Progenitor cell of endocrine pancreas (in vitro differentiated cells): Measurements from ENCODE around the gene EXOC6B. TPM values are rescaled to one million over a fixed set of nuclear protein-coding genes. Genes with fewer than 3 reads are reported as not detected.

Experiments used
- DNase-seq: peaks from one replicate; pipeline ENCODE4 v3.0.0; 2021; ENCODE audit warnings: low spot score; ENCODE audit not compliant: unreplicated experiment
- H3K27ac Mint-ChIP-seq: 2 replicates; pipeline ENCODE4 v1.8.0; 2021; ENCODE audit warnings: mild to moderate bottlenecking, moderate library complexity, mixed read lengths
- H3K27me3 Mint-ChIP-seq: 2 replicates; pipeline ENCODE4 v1.8.0; 2021; ENCODE audit warnings: mixed read lengths
- H3K36me3 Mint-ChIP-seq: 2 replicates; pipeline ENCODE4 v1.8.0; 2022; ENCODE audit warnings: mixed read lengths; ENCODE audit not compliant: insufficient read depth
- H3K4me1 Mint-ChIP-seq: 2 replicates; pipeline ENCODE4 v1.8.0; 2021; ENCODE audit warnings: low read depth, mixed read lengths
- H3K4me3 Mint-ChIP-seq: 2 replicates; pipeline ENCODE4 v1.8.0; 2021; ENCODE audit warnings: low read depth, mild to moderate bottlenecking, moderate library complexity, mixed read lengths
- H3K9me3 Mint-ChIP-seq: 2 replicates; pipeline ENCODE4 v1.8.0; 2021; ENCODE audit warnings: low read depth, mixed read lengths
- total RNA-seq: library from RNA; stranded (reverse); gene quantifications from 2 replicates; pipeline ENCODE4 v1.2.1, GENCODE V29; 2021
- TF ChIP-seq, protein P1 (sequence below): fragments of 200-600 bp; sonication (generic); IDR thresholded peaks from one replicate; pipeline ENCODE4 v1.5.0; 2021; ENCODE audit warnings: antibody characterized with exemption, mild to moderate bottlenecking; ENCODE audit not compliant: unreplicated experiment

The EXOC6B gene
- total RNA-seq, 1 donor from 2014 or later: 71.9 TPM

DNA sequence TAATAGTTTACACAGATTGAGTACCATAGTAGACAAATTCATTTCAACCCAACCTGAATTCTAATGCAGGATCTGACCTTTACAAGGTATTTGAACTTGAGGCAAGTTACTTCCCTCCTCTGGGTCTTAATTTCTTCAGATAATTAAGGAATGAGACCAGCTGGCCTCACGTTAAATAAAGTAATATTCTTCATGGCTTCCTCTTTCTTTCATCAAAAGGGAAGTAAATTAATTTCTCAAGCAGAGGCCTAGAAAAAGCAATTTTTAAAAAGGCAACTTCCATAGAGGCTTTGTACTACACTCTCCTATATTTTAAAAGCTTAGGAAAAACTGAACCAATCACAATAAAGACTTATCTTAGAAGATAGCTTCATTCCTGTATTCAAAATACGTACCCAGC, 109.2 kb downstream of the EXOC6B start:
- no peak for DNase-seq
- Mint-ChIP-seq H3K27ac (no peak overlapping the region), H3K36me3 (peaks cover 17% of the 10 kb centered on the region), H3K27me3 (no peaks in the 10 kb centered on the region), H3K9me3 (peaks cover 6% of the 10 kb centered on the region), H3K4me1 (peaks cover 22% of the 10 kb centered on the region), H3K4me3 (no peak overlapping the region)
- TF ChIP-seq, protein P1, sequence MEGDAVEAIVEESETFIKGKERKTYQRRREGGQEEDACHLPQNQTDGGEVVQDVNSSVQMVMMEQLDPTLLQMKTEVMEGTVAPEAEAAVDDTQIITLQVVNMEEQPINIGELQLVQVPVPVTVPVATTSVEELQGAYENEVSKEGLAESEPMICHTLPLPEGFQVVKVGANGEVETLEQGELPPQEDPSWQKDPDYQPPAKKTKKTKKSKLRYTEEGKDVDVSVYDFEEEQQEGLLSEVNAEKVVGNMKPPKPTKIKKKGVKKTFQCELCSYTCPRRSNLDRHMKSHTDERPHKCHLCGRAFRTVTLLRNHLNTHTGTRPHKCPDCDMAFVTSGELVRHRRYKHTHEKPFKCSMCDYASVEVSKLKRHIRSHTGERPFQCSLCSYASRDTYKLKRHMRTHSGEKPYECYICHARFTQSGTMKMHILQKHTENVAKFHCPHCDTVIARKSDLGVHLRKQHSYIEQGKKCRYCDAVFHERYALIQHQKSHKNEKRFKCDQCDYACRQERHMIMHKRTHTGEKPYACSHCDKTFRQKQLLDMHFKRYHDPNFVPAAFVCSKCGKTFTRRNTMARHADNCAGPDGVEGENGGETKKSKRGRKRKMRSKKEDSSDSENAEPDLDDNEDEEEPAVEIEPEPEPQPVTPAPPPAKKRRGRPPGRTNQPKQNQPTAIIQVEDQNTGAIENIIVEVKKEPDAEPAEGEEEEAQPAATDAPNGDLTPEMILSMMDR: no peak

DNA sequence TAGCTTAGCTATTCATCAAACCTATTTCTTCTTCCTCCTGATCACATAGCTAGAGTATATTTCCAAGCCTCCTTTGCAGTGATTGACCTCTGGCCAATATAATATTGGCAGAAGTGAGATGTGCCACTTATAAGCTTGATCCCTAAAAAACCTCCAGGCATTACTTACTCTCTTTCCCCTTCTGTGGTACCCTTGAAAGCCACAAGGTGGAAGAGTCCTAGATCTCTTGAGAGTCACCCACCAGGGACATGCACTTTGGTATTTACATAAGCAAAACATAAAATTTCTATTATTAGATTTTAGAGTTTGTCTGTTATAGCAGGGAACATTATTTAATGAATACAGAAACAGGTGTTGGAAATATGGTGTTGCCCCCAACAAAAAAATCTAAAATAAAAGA, 112.0 kb downstream of the EXOC6B start:
- Mint-ChIP-seq H3K9me3 (no peaks in the 10 kb centered on the region), H3K4me1 (peaks cover 14% of the 10 kb centered on the region), H3K27ac (no peak overlapping the region), H3K27me3 (no peaks in the 10 kb centered on the region), H3K4me3 (no peak overlapping the region), H3K36me3 (peaks cover 21% of the 10 kb centered on the region)
- TF ChIP-seq, protein P1: peak; percentile 30
- no peak for DNase-seq

DNA sequence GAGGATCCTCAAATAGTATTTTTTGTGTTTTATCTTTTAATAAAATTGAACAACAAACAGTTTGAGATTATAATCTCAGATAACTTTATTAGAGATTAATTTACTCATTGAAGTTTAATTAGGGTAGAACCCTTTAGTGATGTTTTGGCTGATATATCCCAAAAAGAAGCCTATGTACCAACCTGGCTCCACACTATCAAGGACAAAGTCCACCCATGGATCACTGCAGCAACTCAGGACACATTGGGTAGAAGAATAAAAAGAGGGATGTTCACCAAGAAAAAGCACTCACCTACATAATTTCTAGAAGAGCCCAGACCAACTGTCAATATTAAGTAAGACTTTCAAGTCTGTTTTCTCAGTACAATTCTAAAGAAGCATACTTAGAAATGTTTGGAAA, 112.9 kb downstream of the EXOC6B start:
- peaks cover 21% of the 10 kb centered on the region for H3K36me3 Mint-ChIP-seq
- no peaks in the 10 kb centered on the region for H3K27me3 Mint-ChIP-seq
- no peak overlapping the region for H3K27ac Mint-ChIP-seq
- H3K4me3 Mint-ChIP-seq: no peak overlapping the region
- DNase-seq: no peak
- H3K4me1 Mint-ChIP-seq: peaks cover 6% of the 10 kb centered on the region
- TF ChIP-seq, protein P1: no peak
- H3K9me3 Mint-ChIP-seq: no peaks in the 10 kb centered on the region

DNA sequence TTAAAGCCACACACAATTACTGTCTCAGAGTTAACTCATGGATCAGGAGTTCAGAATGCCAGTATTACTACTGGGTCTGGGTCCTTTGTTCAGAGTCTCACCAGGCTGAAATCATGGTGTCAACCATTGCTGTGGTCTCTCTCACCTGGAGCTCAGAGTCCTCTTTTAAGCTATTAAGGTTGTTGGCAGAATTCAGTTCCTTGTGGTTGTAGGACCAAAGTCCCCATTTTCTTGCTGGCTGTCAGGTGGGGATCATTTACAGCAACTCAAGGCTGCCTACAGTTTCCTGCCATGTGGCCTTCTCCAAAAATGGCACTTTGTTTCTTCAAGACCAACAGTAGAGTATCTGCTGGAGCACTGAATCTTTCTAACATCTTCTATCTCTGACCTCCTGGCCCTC, 113.5 kb downstream of the EXOC6B start:
- no peaks in the 10 kb centered on the region for H3K9me3 Mint-ChIP-seq
- no peaks in the 10 kb centered on the region for H3K27me3 Mint-ChIP-seq
- peaks cover 5% of the 10 kb centered on the region for H3K4me1 Mint-ChIP-seq
- peaks cover 20% of the 10 kb centered on the region for H3K36me3 Mint-ChIP-seq
- no peak overlapping the region for H3K4me3 Mint-ChIP-seq
- no peak for DNase-seq
- TF ChIP-seq, protein P1: no peak
- no peak overlapping the region for H3K27ac Mint-ChIP-seq

DNA sequence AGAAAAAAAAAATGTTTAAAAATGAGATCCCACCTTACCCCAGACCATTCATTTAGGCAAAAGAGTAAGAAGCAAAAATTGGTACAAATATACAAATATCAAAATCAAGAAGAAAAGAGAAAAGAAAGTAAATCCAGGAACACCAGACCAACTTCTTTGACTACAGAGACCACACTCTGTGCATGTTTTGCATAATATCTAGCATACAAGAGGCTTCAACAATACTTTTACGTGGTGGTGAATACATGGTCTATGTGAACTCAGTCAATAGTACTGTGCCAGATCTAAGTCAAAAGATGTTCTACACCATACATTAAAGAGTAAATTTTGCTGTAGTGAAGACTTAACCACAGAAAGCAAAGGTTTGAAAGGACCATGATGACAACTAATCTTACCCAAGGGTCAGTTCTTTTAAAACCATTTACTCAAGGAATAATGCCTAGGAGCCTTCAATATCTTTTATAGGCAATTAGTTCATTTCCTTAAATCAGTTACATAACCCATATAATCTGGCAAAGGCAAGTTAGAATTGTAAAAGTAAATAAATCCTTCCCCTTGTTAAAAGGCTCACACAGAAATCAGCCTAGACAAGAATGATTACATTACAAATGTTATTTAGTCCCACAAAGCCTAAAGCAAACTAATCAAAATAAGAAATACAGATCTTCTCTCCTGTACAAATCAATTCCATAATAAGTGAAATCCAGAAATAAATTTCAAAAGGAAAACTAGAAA, 115.2 kb downstream of the EXOC6B start:
- Mint-ChIP-seq H3K4me1 (peaks cover 5% of the 10 kb centered on the region), H3K36me3 (peaks cover 22% of the 10 kb centered on the region), H3K4me3 (no peak overlapping the region), H3K27ac (no peak overlapping the region), H3K9me3 (peaks cover 1% of the 10 kb centered on the region), H3K27me3 (no peaks in the 10 kb centered on the region)
- TF ChIP-seq, protein P1: no peak
- DNase-seq: no peak
